VCaP (cell line): ENCODE measurements around the gene KAT6B.

Experiments used
- H3K27ac ChIP-seq: fragments of 450-650 bp; 2 replicates; pipeline ENCODE4 v1.5.1; 2017
- TF ChIP-seq, protein P1 (sequence below): fragments of 450-650 bp; conservative IDR thresholded peaks from 2 replicates; pipeline ENCODE4 v1.5.1; 2017; ENCODE audit warnings: mild to moderate bottlenecking, moderate library complexity

Gene KAT6B

DNA sequence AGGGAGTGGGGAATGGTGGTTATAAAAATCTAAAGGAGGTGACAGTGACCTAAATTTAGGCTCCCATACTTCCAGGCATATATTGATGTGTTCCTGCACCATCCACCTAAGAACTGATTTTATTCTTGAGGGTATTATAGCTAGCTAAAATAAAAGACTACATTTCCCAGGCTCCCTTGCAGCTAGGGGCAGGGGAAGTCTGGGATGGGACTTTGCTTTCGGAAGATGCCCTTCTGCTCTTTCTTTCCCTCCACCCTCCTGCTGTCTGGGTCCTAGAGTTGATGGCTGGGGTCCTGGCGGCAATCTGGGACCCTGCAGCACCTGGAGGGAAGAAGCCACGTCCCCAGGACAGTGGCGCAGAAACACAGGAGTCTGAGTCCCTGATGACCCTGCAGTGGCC, 231.3 kb downstream of the KAT6B start:
- H3K27ac ChIP-seq, result no peak overlapping the region
- TF ChIP-seq, protein P1, sequence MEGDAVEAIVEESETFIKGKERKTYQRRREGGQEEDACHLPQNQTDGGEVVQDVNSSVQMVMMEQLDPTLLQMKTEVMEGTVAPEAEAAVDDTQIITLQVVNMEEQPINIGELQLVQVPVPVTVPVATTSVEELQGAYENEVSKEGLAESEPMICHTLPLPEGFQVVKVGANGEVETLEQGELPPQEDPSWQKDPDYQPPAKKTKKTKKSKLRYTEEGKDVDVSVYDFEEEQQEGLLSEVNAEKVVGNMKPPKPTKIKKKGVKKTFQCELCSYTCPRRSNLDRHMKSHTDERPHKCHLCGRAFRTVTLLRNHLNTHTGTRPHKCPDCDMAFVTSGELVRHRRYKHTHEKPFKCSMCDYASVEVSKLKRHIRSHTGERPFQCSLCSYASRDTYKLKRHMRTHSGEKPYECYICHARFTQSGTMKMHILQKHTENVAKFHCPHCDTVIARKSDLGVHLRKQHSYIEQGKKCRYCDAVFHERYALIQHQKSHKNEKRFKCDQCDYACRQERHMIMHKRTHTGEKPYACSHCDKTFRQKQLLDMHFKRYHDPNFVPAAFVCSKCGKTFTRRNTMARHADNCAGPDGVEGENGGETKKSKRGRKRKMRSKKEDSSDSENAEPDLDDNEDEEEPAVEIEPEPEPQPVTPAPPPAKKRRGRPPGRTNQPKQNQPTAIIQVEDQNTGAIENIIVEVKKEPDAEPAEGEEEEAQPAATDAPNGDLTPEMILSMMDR, result no peak

DNA sequence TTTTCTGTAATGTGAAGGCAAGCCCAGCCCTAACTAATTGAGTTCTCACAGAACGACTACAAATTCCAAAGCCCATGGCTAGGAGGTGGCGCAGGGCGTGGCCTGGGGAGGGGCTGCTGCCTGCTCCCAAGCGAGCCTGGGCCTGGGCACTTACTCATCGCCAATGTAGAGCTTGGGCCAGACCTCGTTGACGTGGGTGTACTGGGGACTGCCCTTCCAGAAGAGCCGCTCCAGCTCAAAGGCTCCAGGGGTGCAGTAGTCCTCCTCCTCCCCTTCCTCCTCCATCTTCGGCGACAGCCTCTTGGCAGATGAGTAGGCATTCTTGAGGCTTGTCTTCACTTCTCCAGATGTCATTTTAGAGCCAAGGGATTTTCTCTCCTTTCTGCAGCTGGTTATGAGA, 231.8 kb downstream of the KAT6B start:
- TF ChIP-seq, protein P1, result no peak
- H3K27ac ChIP-seq, result no peak overlapping the region

DNA sequence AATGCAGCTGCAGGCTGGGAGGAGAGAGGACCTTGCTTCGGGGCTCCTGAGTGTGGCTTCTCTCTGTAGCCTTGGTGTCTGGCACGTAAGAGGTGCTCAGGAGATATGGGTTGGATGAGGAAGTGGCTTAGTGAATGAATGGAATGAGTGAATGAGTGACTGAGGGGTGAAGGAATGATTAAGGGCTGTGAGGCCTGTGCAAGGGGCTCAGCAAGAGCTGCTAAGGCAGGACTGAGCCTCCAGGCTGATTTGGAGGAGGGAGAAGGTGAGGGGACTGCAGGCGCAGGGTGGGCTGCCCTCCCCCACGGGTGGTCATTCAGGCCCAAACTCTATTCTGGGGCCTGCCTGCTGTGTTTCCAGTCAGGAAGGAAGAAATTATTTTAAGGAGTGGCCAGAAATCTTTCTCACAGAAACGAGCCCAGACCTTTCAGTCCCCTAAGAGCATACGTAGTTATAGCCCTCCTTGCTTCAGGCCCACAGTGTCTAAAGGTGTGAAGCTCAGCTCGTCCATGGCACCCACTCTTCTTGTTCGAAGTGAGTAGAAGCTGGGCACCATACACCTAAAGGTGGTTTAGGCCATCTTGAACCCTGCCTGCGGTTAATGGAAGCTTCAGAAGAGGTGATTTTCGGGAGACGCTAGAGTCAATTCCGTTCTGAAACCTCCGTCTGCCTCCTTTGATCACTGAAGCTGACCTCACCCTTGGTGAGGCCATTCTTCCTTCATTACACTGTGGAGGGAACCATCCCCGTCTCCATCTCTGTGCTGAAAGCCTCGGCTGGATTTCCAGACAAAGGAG, 235.5 kb downstream of the KAT6B start:
- TF ChIP-seq, protein P1, result no peak
- no peak overlapping the region for H3K27ac ChIP-seq

DNA sequence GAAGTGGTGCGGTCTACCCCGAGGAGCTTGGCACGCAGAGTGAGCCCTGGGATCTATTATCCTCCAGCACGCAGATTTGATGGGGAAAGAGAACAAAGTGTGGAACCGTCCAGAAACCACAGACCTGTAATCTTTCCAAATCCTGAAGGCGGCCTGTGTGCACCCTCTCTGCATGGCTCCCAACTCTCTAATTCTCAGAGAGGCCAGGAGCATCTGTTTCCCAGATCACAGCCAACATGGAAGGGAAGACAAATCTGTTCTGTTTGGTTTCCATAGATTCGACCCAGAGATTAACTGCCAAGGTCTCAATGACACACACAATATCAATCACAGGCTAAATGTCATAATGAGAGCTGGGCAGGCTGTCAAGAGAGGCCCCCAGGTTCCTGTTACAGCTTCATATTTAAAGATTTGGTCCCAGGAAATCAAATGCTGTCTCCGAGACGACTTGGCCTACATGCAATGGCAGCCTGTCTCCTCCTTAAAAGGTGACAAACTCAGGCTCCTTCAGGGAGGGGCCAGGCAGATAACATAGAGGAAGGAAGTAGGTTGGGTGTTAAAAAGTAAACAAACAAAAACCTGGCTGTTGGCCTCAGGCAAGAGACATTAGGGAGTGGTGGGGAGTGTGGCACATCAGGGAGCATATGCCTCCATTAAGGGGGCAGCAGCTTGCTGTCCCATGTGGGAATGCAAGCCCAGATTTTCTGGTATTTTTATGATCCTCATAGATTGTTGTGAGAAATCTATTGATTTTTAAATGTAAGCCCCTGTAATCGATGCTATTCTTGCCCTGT, 236.3 kb downstream of the KAT6B start:
- TF ChIP-seq, protein P1, result no peak
- H3K27ac ChIP-seq, result no peak overlapping the region

DNA sequence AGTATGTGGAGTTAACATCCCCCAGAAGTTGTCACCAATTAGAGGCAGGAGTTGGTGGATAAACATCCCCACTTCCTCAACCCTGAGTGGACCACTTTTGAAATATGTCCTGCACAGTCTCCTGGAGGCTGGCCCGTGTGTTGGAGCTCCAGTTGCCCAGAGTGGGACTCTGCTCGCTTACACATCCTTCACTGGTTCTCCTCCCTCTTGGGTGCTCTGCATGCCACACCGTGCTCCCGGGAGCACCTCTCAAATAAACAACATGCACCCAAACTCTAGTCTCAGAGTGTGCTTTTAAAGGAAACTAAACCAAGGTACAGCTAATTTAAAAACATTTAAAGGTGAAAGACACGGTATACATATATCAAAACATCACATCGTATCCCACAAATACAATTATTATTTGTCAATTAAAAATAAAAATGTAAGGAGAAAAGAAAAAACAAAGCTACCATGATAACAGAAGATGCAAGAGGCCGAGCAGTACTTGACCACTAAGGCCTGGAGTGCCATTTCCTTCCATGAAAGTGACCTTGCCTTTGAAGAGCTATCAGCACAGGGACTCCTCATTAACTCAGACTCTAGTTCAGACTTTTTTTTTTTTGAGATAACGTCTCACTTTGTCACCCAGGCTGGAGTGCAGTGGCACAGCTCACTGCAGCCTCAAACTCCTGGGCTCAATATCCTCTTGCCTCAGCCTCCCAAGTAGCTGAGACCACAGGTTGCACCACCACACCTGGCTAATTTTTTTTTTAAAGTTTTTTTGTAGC, 237.2 kb downstream of the KAT6B start:
- H3K27ac ChIP-seq, result no peak overlapping the region
- TF ChIP-seq, protein P1, result no peak

DNA sequence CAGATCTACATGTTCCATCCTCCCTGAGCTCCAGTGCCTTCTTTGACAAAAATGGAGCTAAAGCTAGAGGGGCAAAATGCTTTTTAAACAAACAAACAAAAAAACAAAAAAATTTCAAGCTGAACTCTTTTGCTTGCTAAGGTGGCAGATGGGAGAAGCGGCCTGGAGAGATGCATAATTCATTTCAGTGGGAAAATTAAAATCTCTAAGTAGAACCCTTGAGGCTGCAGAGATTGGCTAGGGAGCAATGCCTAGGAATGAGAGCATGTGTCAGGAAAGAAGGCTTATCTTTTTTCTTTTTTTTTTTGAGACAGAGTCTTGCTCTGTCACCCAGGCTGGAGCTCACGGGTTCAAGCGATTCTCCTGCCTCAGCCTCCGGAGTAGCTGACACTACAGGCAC, 238.7 kb downstream of the KAT6B start:
- TF ChIP-seq, protein P1, result no peak
- H3K27ac ChIP-seq, result no peak overlapping the region

DNA sequence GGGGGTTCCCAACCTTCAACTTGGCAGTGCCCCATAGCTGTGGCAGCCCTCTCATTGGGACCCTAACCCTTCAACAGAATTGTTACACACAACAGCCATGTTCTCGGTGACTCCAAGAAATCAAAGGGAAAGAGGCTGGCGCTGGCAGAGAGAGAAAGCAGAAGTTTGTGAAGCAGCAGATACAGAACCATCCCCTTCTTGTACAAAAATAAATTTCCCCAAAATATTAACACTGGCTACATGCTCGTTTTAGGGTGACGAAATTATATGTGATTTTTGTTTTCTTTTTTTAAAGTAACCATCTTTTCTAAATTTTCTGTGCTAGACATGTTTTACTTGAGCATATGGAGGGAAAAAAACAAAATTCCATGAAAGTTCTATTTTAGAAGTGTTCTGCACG, 239.9 kb downstream of the KAT6B start:
- TF ChIP-seq, protein P1, result no peak
- no peak overlapping the region for H3K27ac ChIP-seq
